ENCODE measurements around the gene TBXAS1.

DNA sequence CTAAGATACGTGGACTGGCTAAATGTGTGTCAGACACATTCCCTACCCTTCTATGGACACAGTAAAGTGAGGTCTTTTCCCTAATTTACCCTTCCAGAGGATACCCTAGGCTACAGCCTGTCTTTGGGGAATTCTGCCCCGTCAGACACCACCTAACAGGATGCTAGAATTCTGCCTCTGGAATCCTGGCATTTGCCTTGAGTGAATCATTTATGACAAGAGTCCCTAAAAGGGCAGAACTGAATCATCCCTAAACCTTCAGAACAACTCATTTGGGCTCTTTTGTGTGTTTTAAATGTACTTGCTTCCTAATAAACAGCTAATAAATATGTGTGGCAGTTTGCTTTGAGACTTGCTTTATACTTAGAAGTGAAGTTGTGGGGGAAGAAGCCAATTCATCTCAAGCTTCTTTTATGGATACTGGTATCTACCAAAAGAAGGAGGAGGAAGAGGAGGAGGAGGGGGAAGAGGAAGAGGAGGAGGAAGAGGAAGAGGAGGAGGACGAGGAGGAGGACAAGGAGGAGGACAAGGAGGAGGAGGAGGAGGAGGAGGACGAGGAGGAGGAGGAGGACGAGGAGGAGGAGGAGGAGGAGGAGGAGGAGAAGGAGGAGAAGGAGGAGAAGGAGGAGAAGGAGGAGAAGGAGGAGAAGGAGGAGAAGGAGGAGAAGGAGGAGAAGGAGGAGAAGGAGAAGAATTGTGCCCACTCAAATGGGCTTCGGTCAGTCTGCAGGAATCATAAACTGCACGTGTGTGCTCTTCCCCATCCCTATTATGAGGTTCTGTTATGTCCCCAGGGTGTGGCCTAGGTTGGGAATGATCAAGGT lies 206.5 kb downstream of the TBXAS1 start:
- TF ChIP-seq, protein P1, sequence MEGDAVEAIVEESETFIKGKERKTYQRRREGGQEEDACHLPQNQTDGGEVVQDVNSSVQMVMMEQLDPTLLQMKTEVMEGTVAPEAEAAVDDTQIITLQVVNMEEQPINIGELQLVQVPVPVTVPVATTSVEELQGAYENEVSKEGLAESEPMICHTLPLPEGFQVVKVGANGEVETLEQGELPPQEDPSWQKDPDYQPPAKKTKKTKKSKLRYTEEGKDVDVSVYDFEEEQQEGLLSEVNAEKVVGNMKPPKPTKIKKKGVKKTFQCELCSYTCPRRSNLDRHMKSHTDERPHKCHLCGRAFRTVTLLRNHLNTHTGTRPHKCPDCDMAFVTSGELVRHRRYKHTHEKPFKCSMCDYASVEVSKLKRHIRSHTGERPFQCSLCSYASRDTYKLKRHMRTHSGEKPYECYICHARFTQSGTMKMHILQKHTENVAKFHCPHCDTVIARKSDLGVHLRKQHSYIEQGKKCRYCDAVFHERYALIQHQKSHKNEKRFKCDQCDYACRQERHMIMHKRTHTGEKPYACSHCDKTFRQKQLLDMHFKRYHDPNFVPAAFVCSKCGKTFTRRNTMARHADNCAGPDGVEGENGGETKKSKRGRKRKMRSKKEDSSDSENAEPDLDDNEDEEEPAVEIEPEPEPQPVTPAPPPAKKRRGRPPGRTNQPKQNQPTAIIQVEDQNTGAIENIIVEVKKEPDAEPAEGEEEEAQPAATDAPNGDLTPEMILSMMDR (IDR thresholded peaks at IDR 0.05): no peak
- no peak for TF ChIP-seq ZFX (IDR thresholded peaks at IDR 0.05; ENCODE audit: borderline replicate concordance)

Data from 22Rv1 (cell line).